Parietal lobe (tissue), 2 donors: Measurements from ENCODE around the gene PC. TPM values are rescaled to one million over a fixed set of nuclear protein-coding genes. Genes with fewer than 3 reads are reported as not detected.

Experiments
- small RNA-seq: library from RNA; depleted of rRNA; stranded (forward); fragments of <200 nt; gene quantifications from one replicate; pipeline ENCODE3, GENCODE V24; 2014; ENCODE audit warnings: low replicate concordance
- total RNA-seq: library from RNA; depleted of rRNA; stranded (reverse); fragments of >200 nt; gene quantifications from one replicate; pipeline ENCODE4 v1.2.3, GENCODE V29; 2014

The PC gene, protein sequence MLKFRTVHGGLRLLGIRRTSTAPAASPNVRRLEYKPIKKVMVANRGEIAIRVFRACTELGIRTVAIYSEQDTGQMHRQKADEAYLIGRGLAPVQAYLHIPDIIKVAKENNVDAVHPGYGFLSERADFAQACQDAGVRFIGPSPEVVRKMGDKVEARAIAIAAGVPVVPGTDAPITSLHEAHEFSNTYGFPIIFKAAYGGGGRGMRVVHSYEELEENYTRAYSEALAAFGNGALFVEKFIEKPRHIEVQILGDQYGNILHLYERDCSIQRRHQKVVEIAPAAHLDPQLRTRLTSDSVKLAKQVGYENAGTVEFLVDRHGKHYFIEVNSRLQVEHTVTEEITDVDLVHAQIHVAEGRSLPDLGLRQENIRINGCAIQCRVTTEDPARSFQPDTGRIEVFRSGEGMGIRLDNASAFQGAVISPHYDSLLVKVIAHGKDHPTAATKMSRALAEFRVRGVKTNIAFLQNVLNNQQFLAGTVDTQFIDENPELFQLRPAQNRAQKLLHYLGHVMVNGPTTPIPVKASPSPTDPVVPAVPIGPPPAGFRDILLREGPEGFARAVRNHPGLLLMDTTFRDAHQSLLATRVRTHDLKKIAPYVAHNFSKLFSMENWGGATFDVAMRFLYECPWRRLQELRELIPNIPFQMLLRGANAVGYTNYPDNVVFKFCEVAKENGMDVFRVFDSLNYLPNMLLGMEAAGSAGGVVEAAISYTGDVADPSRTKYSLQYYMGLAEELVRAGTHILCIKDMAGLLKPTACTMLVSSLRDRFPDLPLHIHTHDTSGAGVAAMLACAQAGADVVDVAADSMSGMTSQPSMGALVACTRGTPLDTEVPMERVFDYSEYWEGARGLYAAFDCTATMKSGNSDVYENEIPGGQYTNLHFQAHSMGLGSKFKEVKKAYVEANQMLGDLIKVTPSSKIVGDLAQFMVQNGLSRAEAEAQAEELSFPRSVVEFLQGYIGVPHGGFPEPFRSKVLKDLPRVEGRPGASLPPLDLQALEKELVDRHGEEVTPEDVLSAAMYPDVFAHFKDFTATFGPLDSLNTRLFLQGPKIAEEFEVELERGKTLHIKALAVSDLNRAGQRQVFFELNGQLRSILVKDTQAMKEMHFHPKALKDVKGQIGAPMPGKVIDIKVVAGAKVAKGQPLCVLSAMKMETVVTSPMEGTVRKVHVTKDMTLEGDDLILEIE
- 54.8 TPM for total RNA-seq

DNA sequence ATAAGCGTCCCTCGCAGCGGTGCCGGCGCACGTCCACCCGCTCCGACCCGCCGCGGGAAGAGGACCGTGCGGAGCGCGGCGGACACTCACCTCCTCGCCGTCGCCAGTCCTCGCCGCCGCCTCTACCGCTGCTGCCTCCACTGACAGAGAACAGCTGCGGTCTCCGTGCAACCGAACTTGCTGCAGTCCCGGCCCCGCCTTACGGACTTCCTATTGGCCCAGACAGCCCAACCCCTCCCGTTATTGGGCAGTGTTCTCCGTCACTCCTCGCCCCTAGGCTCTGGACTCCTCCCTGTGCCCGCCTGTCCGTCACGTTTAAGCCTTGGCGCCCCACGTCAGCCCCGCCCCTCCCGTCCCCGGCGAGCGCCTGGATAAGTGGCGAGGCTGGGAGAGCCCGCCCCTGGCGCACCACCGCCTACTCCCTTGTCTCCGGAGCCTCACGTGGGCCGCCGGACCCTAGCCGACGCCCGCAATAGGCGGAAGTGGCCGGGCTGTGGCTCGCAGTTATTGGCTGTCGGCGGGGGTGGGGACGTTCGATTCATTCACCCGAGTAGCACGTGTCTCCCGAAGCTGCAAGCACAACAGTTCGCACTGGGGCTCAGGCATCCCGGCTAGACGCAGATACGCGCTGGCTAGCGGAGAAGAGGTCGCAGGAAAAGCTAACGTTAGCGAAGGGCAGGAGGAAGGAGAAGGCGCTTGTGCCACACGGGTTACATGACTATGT is at the start of gene PC:
PC (minus strand) TSS at position 152 of the 724 bp plus-strand sequence. CDS start 86,224 bp downstream, outside the sequence.

DNA sequence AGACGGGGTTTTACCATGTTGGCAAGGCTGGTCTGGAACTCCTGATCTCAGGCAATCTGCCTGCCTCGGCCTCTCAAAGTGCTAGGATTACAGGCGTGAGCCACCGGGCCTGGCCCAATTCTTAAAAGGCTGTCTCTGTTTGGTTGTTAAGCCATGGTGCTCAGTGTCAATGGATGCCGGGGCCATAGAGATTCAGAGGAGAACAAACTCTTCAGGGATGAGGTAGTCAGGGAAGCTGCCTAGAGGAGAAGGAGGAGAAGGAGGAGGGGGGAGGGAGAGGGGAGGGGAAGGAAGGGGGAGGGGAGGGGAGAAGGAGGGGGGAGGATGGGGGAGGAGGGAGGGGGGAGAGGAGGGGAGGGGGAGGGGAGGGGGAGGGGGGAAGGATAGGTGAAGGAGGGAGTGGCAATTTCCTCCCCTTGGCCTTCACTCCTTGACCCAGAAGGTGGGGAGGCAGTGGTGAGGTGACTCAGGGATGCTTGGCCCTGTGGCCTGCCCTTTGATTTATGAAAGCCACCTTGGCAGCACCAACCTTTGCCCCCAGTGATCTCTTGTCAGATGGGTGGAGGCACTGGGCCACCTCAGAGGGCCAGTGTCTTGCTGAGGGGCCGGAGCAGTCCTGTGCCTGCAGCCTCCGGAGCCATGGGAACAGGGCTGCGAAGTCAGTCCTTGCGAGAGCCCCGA is 16.7 kb upstream of the PC start, which contains the start of gene C11orf86:
C11orf86 (plus strand) TSS at position 581 of the 681 bp plus-strand sequence; CDS start at position 640, 59 bp downstream.

DNA sequence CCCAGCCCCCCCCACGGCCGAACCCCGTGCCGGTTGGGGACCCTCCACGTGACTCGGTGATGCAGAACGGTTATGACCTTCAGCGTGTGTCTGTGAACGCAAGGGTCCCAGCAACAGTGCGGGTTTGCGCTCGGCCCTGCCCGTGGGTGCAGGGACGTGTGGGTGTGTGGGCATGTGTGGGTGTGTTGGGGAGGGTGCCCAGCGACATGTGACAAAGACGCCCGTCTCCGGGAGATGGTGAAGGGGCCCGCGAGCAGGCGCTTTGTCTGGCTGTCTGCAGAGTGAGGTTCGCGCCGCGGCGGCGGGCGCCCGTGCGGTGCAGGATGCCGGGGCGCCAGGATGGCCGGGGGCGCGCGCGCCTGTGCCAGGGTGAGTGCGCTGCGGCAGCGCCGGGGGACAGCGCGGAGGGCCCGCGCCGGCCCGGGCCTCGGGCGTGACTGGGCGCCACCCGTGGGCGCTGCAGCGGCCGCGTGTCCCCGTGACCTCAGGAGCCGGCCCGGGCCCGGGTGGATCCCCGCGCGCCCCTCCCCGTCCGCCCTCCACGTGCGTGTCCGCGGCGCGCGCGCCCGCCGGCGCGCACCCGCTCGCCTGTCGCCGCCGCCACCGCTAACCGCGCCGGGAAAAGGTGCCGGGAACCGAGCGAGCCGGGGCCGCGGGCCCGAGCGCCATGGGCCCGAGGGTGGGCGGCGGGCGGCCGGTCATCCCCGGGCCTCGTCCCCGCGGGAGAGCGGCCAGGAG is 101.5 kb downstream of the PC start, which contains the start of gene LRFN4:
LRFN4 (plus strand) TSS at position 569 of the 738 bp plus-strand sequence. CDS start 681 bp downstream, outside the sequence.

DNA sequence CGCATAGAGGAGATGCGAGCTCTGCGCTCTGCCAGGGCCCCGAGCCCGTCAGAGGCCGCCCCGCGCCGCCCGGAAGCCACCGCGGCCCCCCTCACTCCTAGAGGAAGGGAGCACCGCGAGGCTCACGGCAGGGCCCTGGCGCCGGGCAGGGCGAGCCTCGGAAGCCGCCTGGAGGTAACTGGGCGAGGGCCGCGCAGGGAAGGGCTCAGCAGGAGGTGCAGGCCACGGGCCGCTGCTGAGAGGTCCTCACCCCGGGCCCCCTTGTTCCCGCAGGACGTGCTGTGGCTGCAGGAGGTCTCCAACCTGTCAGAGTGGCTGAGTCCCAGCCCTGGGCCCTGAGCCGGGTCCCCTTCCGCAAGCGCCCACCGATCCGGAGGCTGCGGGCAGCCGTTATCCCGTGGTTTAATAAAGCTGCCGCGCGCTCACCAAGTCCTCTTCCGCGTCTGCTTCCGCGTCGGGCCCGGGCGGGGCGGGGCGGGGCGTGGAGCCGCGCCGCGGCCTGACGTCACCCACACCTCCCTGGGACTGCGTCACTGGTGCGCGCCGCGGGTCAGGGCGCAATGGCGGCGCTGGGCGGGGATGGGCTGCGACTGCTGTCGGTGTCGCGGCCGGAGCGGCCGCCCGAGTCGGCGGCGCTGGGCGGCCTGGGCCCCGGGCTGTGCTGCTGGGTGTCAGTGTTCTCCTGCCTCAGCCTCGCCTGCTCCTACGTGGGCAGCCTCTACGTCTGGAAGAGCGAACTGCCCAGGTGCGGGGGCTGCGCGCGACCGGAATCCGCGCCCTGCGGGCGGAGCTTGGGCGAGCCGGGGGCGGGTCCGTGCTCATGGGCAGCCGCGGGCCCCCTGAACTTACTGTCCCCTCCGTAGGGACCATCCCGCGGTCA is 115.0 kb downstream of the PC start, which contains the start of gene RCE1:
RCE1 (plus strand) TSS at position 546 of the 880 bp plus-strand sequence; CDS start at position 561, 15 bp downstream.

Small RNA genes within 50 kb of the gene (small RNA-seq; reads per million reads assigned to genes)
- gene MIR3163 (not detected), gene RNU7-23P (not detected)

Other genes starting within 250 kb of the PC start
- 182 TPM for gene SPTBN2, start 229.2 kb downstream of the PC start, total RNA-seq
- gene RCE1, start 114.9 kb downstream of the PC start, total RNA-seq = 22.8 TPM
- gene LRFN4, start 101.3 kb downstream of the PC start, total RNA-seq = 46.0 TPM
- not detected for gene C11orf86, start 16.9 kb upstream of the PC start, total RNA-seq
- gene SYT12, start 64.8 kb upstream of the PC start, total RNA-seq = 0.31 TPM
- gene RHOD, start 98.5 kb upstream of the PC start, total RNA-seq = not detected
- gene KDM2A, start 160.9 kb upstream of the PC start, total RNA-seq = 109 TPM